Smooth muscle cell of trachea (primary cell): Measurements from ENCODE around the gene HERC2. TPM values are rescaled to one million over a fixed set of nuclear protein-coding genes. Genes with fewer than 3 reads are reported as not detected.

Source experiments
- total RNA-seq: library from RNA; depleted of rRNA; stranded (reverse); fragments of >200 nt; gene quantifications from 2 replicates; pipeline ENCODE4 v1.2.1, GENCODE V29; 2014

HERC2 gene, protein sequence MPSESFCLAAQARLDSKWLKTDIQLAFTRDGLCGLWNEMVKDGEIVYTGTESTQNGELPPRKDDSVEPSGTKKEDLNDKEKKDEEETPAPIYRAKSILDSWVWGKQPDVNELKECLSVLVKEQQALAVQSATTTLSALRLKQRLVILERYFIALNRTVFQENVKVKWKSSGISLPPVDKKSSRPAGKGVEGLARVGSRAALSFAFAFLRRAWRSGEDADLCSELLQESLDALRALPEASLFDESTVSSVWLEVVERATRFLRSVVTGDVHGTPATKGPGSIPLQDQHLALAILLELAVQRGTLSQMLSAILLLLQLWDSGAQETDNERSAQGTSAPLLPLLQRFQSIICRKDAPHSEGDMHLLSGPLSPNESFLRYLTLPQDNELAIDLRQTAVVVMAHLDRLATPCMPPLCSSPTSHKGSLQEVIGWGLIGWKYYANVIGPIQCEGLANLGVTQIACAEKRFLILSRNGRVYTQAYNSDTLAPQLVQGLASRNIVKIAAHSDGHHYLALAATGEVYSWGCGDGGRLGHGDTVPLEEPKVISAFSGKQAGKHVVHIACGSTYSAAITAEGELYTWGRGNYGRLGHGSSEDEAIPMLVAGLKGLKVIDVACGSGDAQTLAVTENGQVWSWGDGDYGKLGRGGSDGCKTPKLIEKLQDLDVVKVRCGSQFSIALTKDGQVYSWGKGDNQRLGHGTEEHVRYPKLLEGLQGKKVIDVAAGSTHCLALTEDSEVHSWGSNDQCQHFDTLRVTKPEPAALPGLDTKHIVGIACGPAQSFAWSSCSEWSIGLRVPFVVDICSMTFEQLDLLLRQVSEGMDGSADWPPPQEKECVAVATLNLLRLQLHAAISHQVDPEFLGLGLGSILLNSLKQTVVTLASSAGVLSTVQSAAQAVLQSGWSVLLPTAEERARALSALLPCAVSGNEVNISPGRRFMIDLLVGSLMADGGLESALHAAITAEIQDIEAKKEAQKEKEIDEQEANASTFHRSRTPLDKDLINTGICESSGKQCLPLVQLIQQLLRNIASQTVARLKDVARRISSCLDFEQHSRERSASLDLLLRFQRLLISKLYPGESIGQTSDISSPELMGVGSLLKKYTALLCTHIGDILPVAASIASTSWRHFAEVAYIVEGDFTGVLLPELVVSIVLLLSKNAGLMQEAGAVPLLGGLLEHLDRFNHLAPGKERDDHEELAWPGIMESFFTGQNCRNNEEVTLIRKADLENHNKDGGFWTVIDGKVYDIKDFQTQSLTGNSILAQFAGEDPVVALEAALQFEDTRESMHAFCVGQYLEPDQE (N-terminal part only)
- 44.9 and 57.7 TPM in 2 replicates for total RNA-seq

DNA sequence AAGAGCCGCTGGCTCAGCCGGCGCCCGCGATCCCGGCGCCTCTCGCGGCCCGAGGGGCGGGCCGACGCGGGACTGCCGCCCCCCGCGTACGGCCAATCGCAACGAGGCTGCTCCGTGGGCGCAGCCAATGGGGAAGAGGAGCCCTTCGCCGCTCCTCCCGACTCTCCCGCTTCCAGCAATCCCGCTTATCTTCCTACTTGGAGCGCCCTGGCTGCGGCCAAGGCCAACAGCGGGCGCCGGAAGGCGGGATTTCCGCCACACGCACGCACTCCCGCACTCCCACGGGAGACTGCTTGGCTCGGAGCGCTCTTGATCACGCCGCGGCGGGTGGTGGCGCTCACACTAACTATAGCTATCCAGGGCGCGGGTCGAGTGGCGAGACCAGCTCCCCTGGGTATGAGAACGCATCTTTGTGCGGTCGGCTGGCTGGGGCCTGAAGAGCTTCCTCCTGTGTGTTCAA is at the start of gene HERC2:
Gene HERC2 (minus strand): TSS at position 51 of the 460 bp plus-strand sequence. CDS start 746 bp downstream, outside the sequence.

DNA sequence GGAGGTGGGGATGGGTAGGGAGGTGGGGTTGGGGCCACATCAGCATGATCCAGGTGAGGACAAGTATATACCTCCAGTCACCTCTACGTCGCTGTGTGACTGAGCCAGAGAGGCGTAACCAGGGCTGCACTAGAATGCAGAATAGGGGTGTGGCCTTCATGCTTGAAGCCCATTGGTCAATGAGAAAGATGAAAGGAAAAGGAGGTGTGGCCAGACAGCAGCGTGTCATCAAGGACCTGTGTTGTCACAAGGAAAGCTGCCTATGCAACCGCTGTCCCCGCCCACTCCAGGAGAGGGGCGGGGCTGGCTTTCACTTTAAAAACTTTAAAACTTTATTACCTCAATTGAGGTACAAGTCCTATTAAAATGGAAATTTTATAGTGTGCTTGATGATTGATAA is 36.0 kb upstream of the HERC2 start, which contains the start of gene GOLGA6L24:
Gene GOLGA6L24 (minus strand): TSS at position 101 of the 400 bp plus-strand sequence. CDS start 61 bp downstream, at position 40.

DNA sequence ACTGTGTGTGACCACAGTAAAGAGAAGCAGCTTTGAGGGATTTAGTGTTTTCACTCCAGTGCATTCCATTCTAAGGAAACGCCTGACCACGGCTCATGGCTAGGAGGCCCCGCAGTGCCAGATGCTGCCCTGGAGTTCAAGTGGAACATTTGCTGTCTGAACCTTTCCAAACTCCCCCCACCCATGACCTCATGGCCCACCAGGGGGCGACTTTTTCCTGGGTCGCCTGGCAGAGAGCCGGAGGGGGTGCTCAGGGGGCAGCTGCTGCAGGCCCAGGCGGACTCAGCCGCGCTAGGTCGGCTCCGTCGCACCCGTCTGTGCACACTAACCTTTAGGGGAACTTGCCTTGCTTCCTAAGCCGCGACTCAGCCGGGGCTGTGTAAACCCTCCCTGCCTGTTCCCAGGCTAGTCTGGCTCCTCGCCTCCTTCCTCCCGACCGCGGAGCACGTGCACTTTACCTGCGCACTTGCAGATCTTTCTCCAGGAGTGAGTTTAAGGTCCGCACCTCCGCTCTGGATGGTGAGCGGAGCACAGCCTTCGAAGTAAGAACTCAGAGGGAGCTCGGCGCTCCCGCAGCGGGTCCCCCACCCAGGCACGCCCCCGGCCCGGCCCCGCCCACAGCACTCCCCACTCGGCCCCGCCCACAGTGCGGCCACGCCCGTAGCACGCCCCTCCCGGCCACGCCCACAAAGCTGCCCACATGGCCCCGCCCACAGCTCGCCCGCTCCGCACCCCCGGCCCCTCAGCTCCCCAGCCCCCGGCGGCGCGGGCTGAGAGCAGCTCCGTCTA is 223.0 kb downstream of the HERC2 start, which contains the start of gene OCA2:
Gene OCA2 (minus strand): TSS at position 550 of the 789 bp plus-strand sequence. CDS start 17,441 bp downstream, outside the sequence.

Other genes starting within 250 kb of the HERC2 start
- not detected in 2 replicates for gene OCA2, start 222.9 kb downstream of the HERC2 start, total RNA-seq
- not detected in 2 replicates for gene GOLGA6L24, start 35.9 kb upstream of the HERC2 start, total RNA-seq
- under 0.01 TPM in 1 of 2 replicates, not detected in the other for gene GOLGA8F, start 56.5 kb upstream of the HERC2 start, total RNA-seq
- not detected in 2 replicates for gene GOLGA8G, start 210.8 kb upstream of the HERC2 start, total RNA-seq
- not detected in 2 replicates for gene GOLGA6L25, start 231.4 kb upstream of the HERC2 start, total RNA-seq